Frontal cortex (tissue), 4 donors: ENCODE data around the gene TTLL8. TPM values are rescaled to one million over a fixed set of nuclear protein-coding genes. Genes with fewer than 3 reads are reported as not detected.

ENCODE experiments used
- DNase-seq, 2 donors: peaks; one replicate each; pipeline ENCODE4 v3.0.0; 2012; ENCODE audit warnings: low spot score in 2 of 2
- FAIRE-seq: peaks from 2 replicates; lab custom pipeline; 2012; peaks lifted over from hg19 to GRCh38; lab: Jason Lieb, UNC
- total RNA-seq: library from RNA; depleted of rRNA; stranded (reverse); fragments of >200 nt; gene quantifications from one replicate; pipeline ENCODE4 v1.2.3, GENCODE V29; 2014
- donor health status: control.
- donor health status: control.
- donor health status: control.

The TTLL8 gene
- total RNA-seq, 1 donor from 2014 or later: not detected

DNA sequence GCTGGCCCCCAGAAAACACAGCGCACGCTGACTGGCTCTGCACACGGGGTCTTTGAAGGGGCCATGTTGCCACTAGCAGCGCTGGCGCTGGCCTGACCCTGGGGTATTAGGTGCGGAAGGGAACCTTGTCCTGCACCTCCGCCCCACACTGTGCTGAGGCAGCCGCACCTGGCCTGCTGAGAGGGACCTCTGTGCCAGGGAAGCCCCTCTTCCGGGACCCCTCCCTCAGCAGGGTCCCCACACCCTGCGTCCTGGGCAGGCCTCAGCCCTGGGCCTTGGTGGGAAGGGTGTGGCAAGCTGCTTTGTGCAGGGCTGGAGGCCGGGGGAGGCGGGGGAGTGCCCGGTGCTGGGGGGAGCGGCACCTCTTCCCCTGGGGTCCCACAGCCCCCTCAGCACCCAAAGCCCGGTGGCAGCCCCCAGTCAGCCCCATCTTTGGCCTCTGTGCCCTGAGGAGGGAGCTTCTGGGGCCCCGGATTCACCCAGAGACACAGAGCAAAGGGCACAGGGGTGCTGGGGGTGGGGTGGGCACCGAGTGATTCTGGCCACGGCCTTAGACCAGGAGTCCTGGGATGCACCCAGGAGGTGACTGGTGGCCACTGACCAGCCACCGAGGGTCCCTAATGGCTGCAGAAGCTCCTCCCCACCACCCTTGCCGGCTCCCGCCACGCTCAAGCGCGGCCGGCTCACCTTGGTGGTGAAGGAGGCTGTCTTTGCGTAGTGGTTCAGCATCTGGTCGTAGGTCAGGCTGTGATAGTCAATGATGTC lies 11.4 kb downstream of the TTLL8 start:
- FAIRE-seq (no peak), DNase-seq (no peak)

GRCh38 chr22:50046019-50046415 lies 12.1 kb downstream of the TTLL8 start:
- DNase-seq (no peak), FAIRE-seq (no peak)

GRCh38 chr22:50045211-50046018 lies 12.7 kb downstream of the TTLL8 start:
- no peak for DNase-seq
- FAIRE-seq: no peak

DNA sequence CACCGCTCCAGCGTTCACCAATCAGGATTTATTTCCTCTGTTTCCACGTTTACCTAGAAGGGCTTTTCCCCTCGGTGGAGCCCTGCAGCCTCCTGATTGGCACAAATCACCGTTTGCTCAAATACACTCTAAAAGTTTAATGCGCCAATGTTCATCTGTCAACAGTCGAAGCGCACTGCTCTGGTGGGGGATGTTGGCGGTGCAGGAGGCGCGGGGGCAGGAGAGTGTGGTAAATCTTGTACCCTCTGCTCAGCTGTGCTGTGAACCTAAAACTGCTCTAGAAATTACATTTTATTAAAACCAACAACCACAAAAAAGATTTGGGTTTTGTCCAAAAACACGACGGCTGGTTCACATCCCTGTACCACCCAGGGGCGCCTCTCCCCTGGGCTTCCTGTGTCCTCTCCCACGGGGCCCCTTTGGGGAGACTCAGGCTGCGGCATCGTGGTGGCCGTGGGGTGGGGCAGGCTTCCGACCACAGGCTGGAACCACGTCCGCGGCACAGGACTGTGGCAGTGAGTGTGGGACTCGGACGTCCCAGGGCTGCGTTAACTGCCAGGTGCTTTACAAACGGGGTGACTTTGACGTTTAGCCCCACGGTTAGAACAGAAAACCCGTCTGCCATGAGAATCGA lies 13.5 kb downstream of the TTLL8 start:
- FAIRE-seq (no peak), DNase-seq (no peak)

DNA sequence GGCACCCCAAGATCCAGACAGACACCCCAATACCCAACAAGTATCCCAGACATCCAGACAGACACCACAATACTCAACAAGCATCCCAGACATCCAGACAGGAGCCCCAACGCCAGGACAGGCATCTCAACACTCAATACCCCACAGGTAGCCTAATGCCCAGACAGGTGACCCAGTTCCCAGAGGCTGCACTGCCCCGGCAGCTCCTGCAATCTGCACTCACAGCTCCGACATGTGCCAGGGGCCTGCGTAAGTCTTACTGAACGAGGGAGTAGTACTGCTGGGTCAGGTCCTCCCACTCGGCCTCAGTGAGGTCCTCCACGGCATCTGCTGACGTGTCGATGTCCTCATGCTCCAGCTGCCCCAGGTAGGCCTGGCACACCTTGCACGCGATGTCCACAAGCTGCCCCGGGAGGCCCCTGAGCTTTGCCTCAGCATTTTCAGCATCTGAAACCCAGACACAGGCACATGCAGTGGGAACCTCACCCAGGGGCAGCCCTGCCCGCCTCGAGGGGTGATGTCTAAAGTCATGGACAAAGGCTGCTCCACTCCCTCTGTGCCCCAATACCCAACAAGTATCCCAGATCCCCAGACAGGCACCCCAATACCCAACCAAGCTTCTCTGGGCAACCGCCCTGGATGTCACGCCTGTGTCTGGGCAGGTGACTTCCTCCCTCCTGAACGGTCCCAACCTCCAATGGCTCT lies 16.6 kb downstream of the TTLL8 start:
- FAIRE-seq: no peak

DNA sequence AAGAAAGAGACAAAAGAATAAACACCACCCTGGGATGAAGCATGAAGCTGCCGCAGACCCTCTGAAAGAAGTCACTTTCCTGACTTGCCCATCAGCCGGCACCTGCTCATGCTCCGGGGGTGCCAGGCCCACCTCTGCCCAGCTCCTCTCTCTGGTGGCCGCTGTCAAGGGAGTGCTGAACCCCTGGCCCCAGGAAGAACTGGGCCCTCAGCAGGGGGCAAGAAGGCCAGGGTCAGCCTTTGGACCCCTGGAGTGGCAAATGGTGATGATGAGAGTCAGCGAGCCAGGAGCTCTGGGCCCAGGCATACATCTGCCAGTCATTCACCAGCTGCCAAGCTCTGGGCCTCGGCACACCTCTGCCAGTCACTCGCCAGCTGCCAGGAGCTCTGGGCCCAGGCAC lies 17.4 kb downstream of the TTLL8 start:
- FAIRE-seq: no peak
- no peak for DNase-seq

More for the DNA sequence above, 16.6 kb downstream of the TTLL8 start:
- no peak for DNase-seq

DNA sequence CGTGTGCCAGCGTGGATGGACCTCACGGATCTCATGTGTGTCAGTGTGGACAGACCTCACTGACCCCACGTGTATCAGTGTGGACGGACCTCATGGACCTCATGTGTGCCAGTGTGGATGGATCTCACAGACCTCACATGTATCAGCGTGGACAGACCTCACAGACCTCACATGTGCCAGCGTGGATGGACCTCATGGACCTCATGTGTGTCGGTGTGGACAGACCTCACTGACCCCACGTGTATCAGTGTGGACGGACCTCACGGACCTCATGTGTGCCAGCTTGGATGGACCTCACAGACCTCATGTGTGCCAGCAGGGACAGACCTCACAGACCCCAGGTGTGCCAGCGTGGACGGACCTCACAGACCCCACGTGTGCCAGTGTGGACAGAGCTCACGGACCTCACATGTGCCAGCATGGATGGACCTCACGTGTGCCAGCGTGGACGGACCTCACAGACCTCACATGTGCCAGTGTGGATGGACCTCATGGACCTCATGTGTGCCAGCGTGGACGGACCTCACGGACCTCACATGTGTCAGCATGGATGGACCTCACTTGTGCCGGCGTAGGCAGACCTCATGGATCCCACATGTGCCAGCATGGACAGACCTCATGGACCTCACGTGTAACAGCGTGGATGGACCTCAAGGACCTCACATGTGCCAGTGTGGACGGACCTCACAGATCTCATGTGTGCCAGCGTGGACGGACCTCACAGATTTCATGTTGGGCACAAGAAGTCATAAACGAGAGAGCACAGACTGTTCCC lies 18.2 kb downstream of the TTLL8 start:
- FAIRE-seq (no peak), DNase-seq (no peak)

- DNase-seq: no peak
- FAIRE-seq: no peak
Observed at GRCh38 chr22:50035976-50036724, 21.9 kb downstream of the TTLL8 start.

GRCh38 chr22:50035131-50035881 lies 22.8 kb downstream of the TTLL8 start:
- DNase-seq (no peak), FAIRE-seq (no peak)

DNA sequence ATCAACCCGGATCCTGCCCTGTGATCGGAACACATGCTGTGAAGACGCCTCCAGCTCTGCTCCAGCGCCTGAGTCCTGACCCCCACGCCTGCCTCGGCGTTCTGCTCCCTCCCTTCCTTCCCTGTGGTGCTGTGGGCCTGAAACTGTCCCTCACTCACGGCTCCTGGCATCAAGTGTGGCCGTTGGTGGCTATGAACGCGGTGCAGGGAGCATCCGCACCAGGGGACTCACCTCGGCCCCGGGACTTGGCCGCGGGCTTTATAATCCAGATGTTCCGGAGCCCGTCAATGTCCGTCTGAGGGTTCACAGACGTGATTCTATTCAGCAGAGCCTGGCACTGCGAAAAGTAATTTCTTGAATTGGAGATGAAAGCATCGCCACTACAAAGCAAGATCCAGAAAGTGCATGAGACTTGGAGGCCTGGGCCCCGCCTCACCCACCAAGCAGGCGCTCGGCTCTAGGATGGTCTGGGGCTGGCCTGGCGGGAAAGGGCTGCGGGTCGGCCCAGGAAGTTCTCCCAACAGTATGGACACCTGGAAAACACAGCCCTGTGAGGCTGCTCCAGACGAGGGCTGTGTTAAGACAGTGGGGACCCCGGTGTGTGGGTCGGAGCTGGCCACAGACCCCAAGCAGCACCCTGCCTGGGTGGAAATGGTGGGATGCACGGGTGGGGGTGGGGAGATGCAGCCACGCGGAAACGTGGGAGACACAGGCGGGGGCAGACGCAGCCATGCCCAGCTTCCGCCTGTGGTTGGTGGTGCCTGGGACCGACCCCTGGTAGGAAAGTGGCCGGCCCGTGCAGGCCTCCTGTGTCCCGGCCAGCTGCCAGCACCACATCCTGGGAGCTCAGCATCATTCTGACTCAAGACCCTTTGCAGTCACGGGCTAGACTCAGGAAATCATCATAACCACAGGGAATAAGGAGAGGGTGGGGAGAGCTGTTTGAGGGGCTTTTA lies 23.7 kb downstream of the TTLL8 start:
- DNase-seq: no peak
- no peak for FAIRE-seq

DNA sequence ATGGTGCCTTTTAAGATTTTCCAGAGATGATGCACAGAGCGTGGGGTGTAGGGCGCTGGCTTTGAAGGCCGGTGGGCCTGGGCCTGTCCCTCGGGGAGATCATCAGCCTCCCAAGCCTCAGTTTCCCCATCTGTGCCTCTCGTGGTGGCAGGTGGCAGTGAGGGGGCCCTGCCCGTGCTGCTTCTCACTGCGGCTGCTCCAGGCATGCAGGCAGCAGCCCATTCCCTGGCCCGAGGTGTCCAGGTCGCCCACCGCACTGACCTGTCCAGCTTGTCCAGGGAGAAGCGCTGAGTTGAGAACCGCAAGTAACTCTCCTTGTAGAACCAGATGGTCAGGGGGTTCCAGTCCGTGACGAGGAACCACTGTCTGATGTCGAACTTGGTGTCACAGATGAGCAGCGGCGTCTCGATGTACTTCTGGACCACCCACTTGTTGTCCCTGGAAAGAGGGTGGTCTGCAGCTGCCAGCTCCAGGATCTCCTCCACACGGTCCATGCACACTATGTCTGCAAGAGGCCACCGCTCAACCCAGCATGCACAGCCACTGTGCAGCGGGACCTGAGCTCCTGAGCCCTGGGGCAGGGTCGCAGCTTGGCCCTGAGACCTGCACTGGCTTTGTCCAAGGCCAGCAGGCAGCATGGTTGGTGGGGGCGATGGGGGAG lies 25.0 kb downstream of the TTLL8 start:
- FAIRE-seq: no peak
- DNase-seq: no peak

GRCh38 chr22:50032109-50032871 lies 25.8 kb downstream of the TTLL8 start:
- DNase-seq (no peak), FAIRE-seq (no peak)

GRCh38 chr22:50031189-50032091 lies 26.7 kb downstream of the TTLL8 start:
- FAIRE-seq (no peak), DNase-seq (no peak)

- FAIRE-seq (no peak), DNase-seq (peak; percentile 89 to 95)
Observed at GRCh38 chr22:50030297-50031188, 27.6 kb downstream of the TTLL8 start.
